Tibial nerve (tissue), 4 donors: Measurements from ENCODE around the gene SGO2.

Experiments used
- CTCF ChIP-seq, 5 experiments: fragments of 200-600 bp in 3 of 5; fragments of 450-650 bp in 2 of 5; sonication (generic) in 3 of 5; IDR thresholded peaks; one replicate each; pipeline ENCODE4 v1.5.1; 2016 to 2019; ENCODE audit warnings: antibody characterized with exemption in 5 of 5, mild to moderate bottlenecking in 3 of 5, moderate library complexity in 2 of 5
- EP300 ChIP-seq, 2 donors: sonication (generic); formaldehyde crosslinking; IDR thresholded peaks; one replicate each; pipeline ENCODE4 v1.6.1; 2017; ENCODE audit warnings: antibody characterized with exemption in 2 of 2, mild to moderate bottlenecking in 1 of 2
- POLR2A ChIP-seq, 2 donors: fragments of 450-650 bp; IDR thresholded peaks; one replicate each; pipeline ENCODE4 v1.6.1; 2017; ENCODE audit warnings: antibody characterized with exemption in 2 of 2, mild to moderate bottlenecking in 2 of 2, moderate library complexity in 2 of 2

- TF ChIP-seq POLR2A (IDR thresholded peaks at IDR 0.05), result no peak
- no peak for TF ChIP-seq CTCF (IDR thresholded peaks at IDR 0.05)
- no peak for TF ChIP-seq EP300 (IDR thresholded peaks at IDR 0.05)
These were observed 65.3 kb downstream of the SGO2 start for GRCh38 chr2:200591308-200591707.
